Measurements from ENCODE around the gene POMT1.

POMT1 gene

GRCh38 chr9:131562032-131562959 lies 59.6 kb downstream of the POMT1 start:
- Histone ChIP-seq H3K36me3 (ENCODE audit: control insufficient read depth in 2 of 2, insufficient read depth in 1 of 2, low read length in 2 of 2) (no peaks in the 10 kb centered on the region), H3K4me1 (ENCODE audit: control insufficient read depth, insufficient read depth, low read length) (no peaks in the 10 kb centered on the region), H3K9me3 (ENCODE audit: control insufficient read depth, insufficient read depth, low read depth, low read length) (no peaks in the 10 kb centered on the region), H3K4me3 (ENCODE audit: low read depth, low read length) (no peak overlapping the region), H3K27ac (ENCODE audit: extremely low read depth, low read depth, low read length) (no peak overlapping the region)
- POLR2A ChIA-PET: interaction anchor here (0.5 to 0.6 kb wide), 2 partner anchors 8 to 157 kb away, joined by 9 to 13 read pairs; no protein-coding TSS in a partner anchor
- CTCF ChIA-PET: interaction anchor here (0.6 to 2.1 kb wide), 5 partner anchors 10 to 178 kb away, joined by 3 to 6 read pairs (median 4); no protein-coding TSS in a partner anchor
- TF ChIP-seq ZNF10 (tag by site-specific recombination; IDR thresholded peaks at IDR 0.05) (no peak), PRDM10 (tag by site-specific recombination; IDR thresholded peaks at IDR 0.05) (peak; percentile 38), ZNF529 (tag by site-specific recombination; IDR thresholded peaks at IDR 0.05; ENCODE audit: insufficient replicate concordance) (no peak), ZBTB44 (tag by site-specific recombination; IDR thresholded peaks at IDR 0.05) (no peak), PRDM1 (tag by site-specific recombination; IDR thresholded peaks at IDR 0.05) (no peak), SP7 (tag by site-specific recombination; IDR thresholded peaks at IDR 0.05) (no peak), TCF7L2 (IDR thresholded peaks at IDR 0.05; ENCODE audit: borderline replicate concordance, low read depth, low read length) (no peak), ZNF302 (tag by site-specific recombination; IDR thresholded peaks at IDR 0.05; ENCODE audit: low read depth) (no peak), ZNF362 (tag by site-specific recombination; IDR thresholded peaks at IDR 0.05) (0 out of 2 replicates have a peak, but pooled peaks have one; percentile 16), ZBTB21 (tag by site-specific recombination; IDR thresholded peaks at IDR 0.05) (no peak), ZNF157 (tag by site-specific recombination; IDR thresholded peaks at IDR 0.05) (no peak), BCL6B (tag by site-specific recombination; IDR thresholded peaks at IDR 0.05) (no peak), ZNF530 (tag by site-specific recombination; IDR thresholded peaks at IDR 0.05; ENCODE audit: low read depth) (no peak), YY1 (tag by site-specific recombination; IDR thresholded peaks at IDR 0.05) (no peak), PATZ1 (tag by site-specific recombination; IDR thresholded peaks at IDR 0.05) (no peak), ZNF426 (tag by site-specific recombination; IDR thresholded peaks at IDR 0.05) (no peak), SETDB1 (IDR thresholded peaks at IDR 0.05; ENCODE audit: insufficient read length, low read length) (peak; percentile 32), ZBTB11 (tag by site-specific recombination; conservative IDR thresholded peaks at IDR 0.05; ENCODE audit: low read depth) (no peak), SCRT2 (tag by site-specific recombination; IDR thresholded peaks at IDR 0.05) (no peak), ZNF350 (tag by site-specific recombination; IDR thresholded peaks at IDR 0.05) (no peak), ZFHX2 (tag by site-specific recombination; conservative IDR thresholded peaks at IDR 0.05) (no peak)
